ENCODE measurements around the gene MYO5B. TPM values are rescaled to one million over a fixed set of nuclear protein-coding genes. Genes with fewer than 3 reads are reported as not detected.

MYO5B gene
- total and polyA plus RNA-seq, 4 donors, result 5.4 to 23.4 (median 11.4) TPM

GRCh38 chr18:50172367-50172766, 22.6 kb downstream of the MYO5B start:
- WGBS, result 87% methylated on average over 3 of the region's 3 CpGs
- TF ChIP-seq EGR1 (IDR thresholded peaks at IDR 0.05; ENCODE audit: low read depth in 2 of 2) (no peak), SP1 (IDR thresholded peaks at IDR 0.05) (no peak), RXRA (IDR thresholded peaks at IDR 0.05) (no peak), HNF4G (IDR thresholded peaks at IDR 0.05) (no peak), RAD21 (IDR thresholded peaks at IDR 0.05) (no peak), GABPA (IDR thresholded peaks at IDR 0.05 in 1 of 2, conservative IDR thresholded peaks at IDR 0.05 in 1 of 2) (no peak), JUND (IDR thresholded peaks at IDR 0.05) (no peak), YY1 (IDR thresholded peaks at IDR 0.05) (no peak), FOXA1 (IDR thresholded peaks at IDR 0.05) (no peak), FOXA2 (IDR thresholded peaks at IDR 0.05) (no peak), CTCF (IDR thresholded peaks at IDR 0.05; ENCODE audit: low read depth, low read length, missing input control) (no peak), ATF3 (IDR thresholded peaks at IDR 0.05) (no peak)

GRCh38 chr18:50171406-50171805, 23.5 kb downstream of the MYO5B start:
- Histone ChIP-seq H3K4me3 (ENCODE audit: low read depth in 1 of 3, low read length in 3 of 3) (no peak overlapping the region), H3K9me3 (ENCODE audit: control insufficient read depth in 4 of 4, low read length in 3 of 4) (no peaks in the 10 kb centered on the region), H3K4me1 (ENCODE audit: control insufficient read depth in 4 of 4, insufficient read depth in 4 of 4, low read length in 3 of 4) (no peaks in the 10 kb centered on the region), H3K27ac (ENCODE audit: low read depth in 1 of 2, low read length in 2 of 2) (no peak overlapping the region), H3K9ac (ENCODE audit: low read depth in 1 of 2, low read length in 2 of 2) (no peak overlapping the region), H3K36me3 (ENCODE audit: control insufficient read depth in 4 of 4, insufficient read depth in 3 of 4, low read depth in 1 of 4, low read length in 3 of 4) (no peaks in the 10 kb centered on the region), H3K27me3 (ENCODE audit: control insufficient read depth in 4 of 4, insufficient read depth in 4 of 4, low read length in 3 of 4) (no peaks in the 10 kb centered on the region)
- TF ChIP-seq MAX (IDR thresholded peaks at IDR 0.05), result no peak
- no peak for TF ChIP-seq JUND (IDR thresholded peaks at IDR 0.05)
- TF ChIP-seq EGR1 (IDR thresholded peaks at IDR 0.05; ENCODE audit: low read depth in 2 of 2), result no peak
- TF ChIP-seq RAD21 (IDR thresholded peaks at IDR 0.05), result no peak
- no peak for TF ChIP-seq GABPA (IDR thresholded peaks at IDR 0.05 in 1 of 2, conservative IDR thresholded peaks at IDR 0.05 in 1 of 2)
- TF ChIP-seq CTCF (IDR thresholded peaks at IDR 0.05; ENCODE audit: low read depth, low read length, missing input control), result no peak
- no peak for TF ChIP-seq TAF1 (conservative IDR thresholded peaks at IDR 0.05)
- TF ChIP-seq FOXA1 (IDR thresholded peaks at IDR 0.05), result no peak
- TF ChIP-seq FOXA2 (IDR thresholded peaks at IDR 0.05), result no peak
- no peak for TF ChIP-seq REST (IDR thresholded peaks at IDR 0.05)
- no peak for TF ChIP-seq HNF4G (IDR thresholded peaks at IDR 0.05)
- no peak for TF ChIP-seq YY1 (IDR thresholded peaks at IDR 0.05)
- no peak for TF ChIP-seq SP1 (IDR thresholded peaks at IDR 0.05)
- TF ChIP-seq NR2F2 (IDR thresholded peaks at IDR 0.05), result no peak
- TF ChIP-seq, protein P1, sequence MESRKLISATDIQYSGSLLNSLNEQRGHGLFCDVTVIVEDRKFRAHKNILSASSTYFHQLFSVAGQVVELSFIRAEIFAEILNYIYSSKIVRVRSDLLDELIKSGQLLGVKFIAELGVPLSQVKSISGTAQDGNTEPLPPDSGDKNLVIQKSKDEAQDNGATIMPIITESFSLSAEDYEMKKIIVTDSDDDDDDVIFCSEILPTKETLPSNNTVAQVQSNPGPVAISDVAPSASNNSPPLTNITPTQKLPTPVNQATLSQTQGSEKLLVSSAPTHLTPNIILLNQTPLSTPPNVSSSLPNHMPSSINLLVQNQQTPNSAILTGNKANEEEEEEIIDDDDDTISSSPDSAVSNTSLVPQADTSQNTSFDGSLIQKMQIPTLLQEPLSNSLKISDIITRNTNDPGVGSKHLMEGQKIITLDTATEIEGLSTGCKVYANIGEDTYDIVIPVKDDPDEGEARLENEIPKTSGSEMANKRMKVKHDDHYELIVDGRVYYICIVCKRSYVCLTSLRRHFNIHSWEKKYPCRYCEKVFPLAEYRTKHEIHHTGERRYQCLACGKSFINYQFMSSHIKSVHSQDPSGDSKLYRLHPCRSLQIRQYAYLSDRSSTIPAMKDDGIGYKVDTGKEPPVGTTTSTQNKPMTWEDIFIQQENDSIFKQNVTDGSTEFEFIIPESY (IDR thresholded peaks at IDR 0.05), result no peak
- no peak for DNase-seq (ENCODE audit: low spot score)
- 88% methylated on average over 2 of the region's 2 CpGs for WGBS

More at GRCh38 chr18:50172367-50172766, 22.6 kb downstream of the MYO5B start:
- no peaks in the 10 kb centered on the region for H3K4me1 ChIP-seq (ENCODE audit: control insufficient read depth in 4 of 4, insufficient read depth in 4 of 4, low read length in 3 of 4)
- H3K4me3 ChIP-seq (ENCODE audit: low read depth in 1 of 3, low read length in 3 of 3), result no peak overlapping the region
- DNase-seq (ENCODE audit: low spot score), result no peak
- H3K27ac ChIP-seq (ENCODE audit: low read depth in 1 of 2, low read length in 2 of 2), result no peak overlapping the region
- no peak overlapping the region for H3K9ac ChIP-seq (ENCODE audit: low read depth in 1 of 2, low read length in 2 of 2)
- H3K27me3 ChIP-seq (ENCODE audit: control insufficient read depth in 4 of 4, insufficient read depth in 4 of 4, low read length in 3 of 4), result no peaks in the 10 kb centered on the region
- H3K9me3 ChIP-seq (ENCODE audit: control insufficient read depth in 4 of 4, low read length in 3 of 4), result no peaks in the 10 kb centered on the region
- no peaks in the 10 kb centered on the region for H3K36me3 ChIP-seq (ENCODE audit: control insufficient read depth in 4 of 4, insufficient read depth in 3 of 4, low read depth in 1 of 4, low read length in 3 of 4)

Data from liver (tissue), 9 donors.